Stromal cell of bone marrow (primary cell): ENCODE results near the gene RFTN1.

Source experiments
- DNase-seq: peaks from one replicate; pipeline ENCODE4 v3.0.0-alpha.2; 2012; ENCODE audit warnings: low read depth

RFTN1 gene

GRCh38 chr3:16378415-16378814 is 135.1 kb downstream of the RFTN1 start:
- DNase-seq = no peak

- DNase-seq = no peak
Measured at GRCh38 chr3:16377847-16378302, 135.6 kb downstream of the RFTN1 start.

GRCh38 chr3:16377196-16377595 is 136.3 kb downstream of the RFTN1 start:
- DNase-seq = no peak

- no peak for DNase-seq
Measured at GRCh38 chr3:16375891-16376290, 137.6 kb downstream of the RFTN1 start.

- no peak for DNase-seq
Measured at GRCh38 chr3:16374935-16375245, 138.6 kb downstream of the RFTN1 start.

- DNase-seq = no peak
Measured at GRCh38 chr3:16374047-16374934, 139.2 kb downstream of the RFTN1 start.

GRCh38 chr3:16373341-16373946 is 140.1 kb downstream of the RFTN1 start:
- DNase-seq = no peak

GRCh38 chr3:16372362-16373292 is 140.9 kb downstream of the RFTN1 start:
- no peak for DNase-seq

GRCh38 chr3:16370872-16371740 is 142.4 kb downstream of the RFTN1 start:
- no peak for DNase-seq

GRCh38 chr3:16370503-16370871 is 143.0 kb downstream of the RFTN1 start:
- no peak for DNase-seq

GRCh38 chr3:16369885-16370284 is 143.6 kb downstream of the RFTN1 start:
- DNase-seq = no peak

GRCh38 chr3:16369276-16369675 is 144.2 kb downstream of the RFTN1 start:
- DNase-seq = no peak

GRCh38 chr3:16366581-16366980 is 146.9 kb downstream of the RFTN1 start:
- DNase-seq = no peak

- DNase-seq = no peak
Measured at GRCh38 chr3:16365491-16366128, 147.9 kb downstream of the RFTN1 start.

GRCh38 chr3:16364963-16365362 is 148.5 kb downstream of the RFTN1 start:
- no peak for DNase-seq

- no peak for DNase-seq
Measured at GRCh38 chr3:16364323-16364722, 149.2 kb downstream of the RFTN1 start.

- DNase-seq = no peak
Measured at GRCh38 chr3:16363636-16364035, 149.9 kb downstream of the RFTN1 start.

- DNase-seq = no peak
Measured at GRCh38 chr3:16362770-16363169, 150.7 kb downstream of the RFTN1 start.

- no peak for DNase-seq
Measured at GRCh38 chr3:16361087-16361486, 152.4 kb downstream of the RFTN1 start.

GRCh38 chr3:16359331-16359730 is 154.2 kb downstream of the RFTN1 start:
- DNase-seq = no peak

- no peak for DNase-seq
Measured at GRCh38 chr3:16358336-16358735, 155.2 kb downstream of the RFTN1 start.
